GM21528 (cell line): ENCODE measurements around the gene ZFP3.
"Not testable (repeated sequence)": the region's sequence is repeated elsewhere in the genome, so short reads cannot be mapped to it uniquely, and the experiment has no call there.

ENCODE experiments used
- ATAC-seq: cut with Tn5 transposase; IDR thresholded peaks from one replicate; pipeline ENCODE4 v1.9.1; 2021; ENCODE audit warnings: mild to moderate bottlenecking, moderate library complexity; ENCODE audit not compliant: unreplicated experiment, low FRiP score

ZFP3 gene

GRCh38 chr17:5078106-5079028, at the start of gene ZFP3:
Gene ZFP3 (plus strand): TSS chr17:5078467. CDS start chr17:5091505, 13,038 bp downstream.
- ATAC-seq = peak; percentile 78

- not testable (repeated sequence) for ATAC-seq
Observed at GRCh38 chr17:5030168-5030567, 48.1 kb upstream of the ZFP3 start.

- peak; percentile 64 for ATAC-seq
Observed at GRCh38 chr17:5031365-5032082, 46.7 kb upstream of the ZFP3 start.

GRCh38 chr17:5032865-5033264, 45.4 kb upstream of the ZFP3 start:
- no peak for ATAC-seq

- ATAC-seq = no peak
Observed at GRCh38 chr17:5033352-5034015, 44.8 kb upstream of the ZFP3 start.

- ATAC-seq = no peak
Observed at GRCh38 chr17:5034063-5034462, 44.2 kb upstream of the ZFP3 start.

- ATAC-seq = no peak
Observed at GRCh38 chr17:5034651-5035050, 43.6 kb upstream of the ZFP3 start.

- no peak for ATAC-seq
Observed at GRCh38 chr17:5035315-5035714, 43.0 kb upstream of the ZFP3 start, which contains the start of gene SLC52A1. Gene SLC52A1 (minus strand): TSS chr17:5035426. CDS start chr17:5034606, 820 bp downstream.

GRCh38 chr17:5042157-5043022, 35.9 kb upstream of the ZFP3 start:
- ATAC-seq = no peak

GRCh38 chr17:5043524-5043923, 34.7 kb upstream of the ZFP3 start:
- no peak for ATAC-seq

GRCh38 chr17:5044630-5045029, 33.6 kb upstream of the ZFP3 start:
- no peak for ATAC-seq

- ATAC-seq = no peak
Observed at GRCh38 chr17:5045496-5045895, 32.8 kb upstream of the ZFP3 start.

GRCh38 chr17:5047446-5047845, 30.8 kb upstream of the ZFP3 start:
- no peak for ATAC-seq

GRCh38 chr17:5049314-5049841, 28.9 kb upstream of the ZFP3 start:
- ATAC-seq = no peak

GRCh38 chr17:5050278-5050677, 28.0 kb upstream of the ZFP3 start:
- no peak for ATAC-seq

- ATAC-seq = no peak
Observed at GRCh38 chr17:5055543-5055942, 22.7 kb upstream of the ZFP3 start.

GRCh38 chr17:5065227-5065744, 13.0 kb upstream of the ZFP3 start:
- no peak for ATAC-seq

- no peak for ATAC-seq
Observed at GRCh38 chr17:5068236-5068635, 10.0 kb upstream of the ZFP3 start.

- ATAC-seq = no peak
Observed at GRCh38 chr17:5069724-5070123, 8.5 kb upstream of the ZFP3 start.

GRCh38 chr17:5075472-5075871, 2.8 kb upstream of the ZFP3 start:
- not testable (repeated sequence) for ATAC-seq
